Stomach (tissue), 4 donors: ENCODE results near the gene IL33.

Source experiments
- CTCF ChIP-seq, 7 experiments: fragments of 450-650 bp in 4 of 7; fragments of 200-600 bp in 3 of 7; sonication (generic) in 3 of 7; IDR thresholded peaks; one replicate each; pipeline ENCODE4 v1.5.1; 2016 to 2019; ENCODE audit warnings: antibody characterized with exemption in 7 of 7, control low read depth in 2 of 7, mild to moderate bottlenecking in 1 of 7
- POLR2A ChIP-seq, 4 donors: fragments of 450-650 bp; IDR thresholded peaks; one replicate each; pipeline ENCODE4 v1.6.1; 2016; ENCODE audit warnings: antibody characterized with exemption in 4 of 4, control low read depth in 2 of 4, mild to moderate bottlenecking in 1 of 4, moderate library complexity in 1 of 4
- POLR2AphosphoS5 ChIP-seq, 3 donors: sonication (generic); formaldehyde crosslinking; IDR thresholded peaks; one replicate each; pipeline ENCODE4 v1.6.1; 2016; ENCODE audit warnings: antibody characterized with exemption in 3 of 3

- no peak for TF ChIP-seq CTCF (IDR thresholded peaks at IDR 0.05)
- no peak for TF ChIP-seq POLR2A (IDR thresholded peaks at IDR 0.05)
- peak in 1 of 3 donors; percentile 8 for TF ChIP-seq POLR2AphosphoS5 (IDR thresholded peaks at IDR 0.05)
These were observed 11.1 kb downstream of the IL33 start for GRCh38 chr9:6226696-6227095.
